GM21367 (cell line): Measurements from ENCODE around the gene ZIC5.

Source experiments
- ATAC-seq: cut with Tn5 transposase; IDR thresholded peaks from one replicate; pipeline ENCODE4 v1.9.1; 2021; ENCODE audit not compliant: unreplicated experiment

Gene ZIC5

DNA sequence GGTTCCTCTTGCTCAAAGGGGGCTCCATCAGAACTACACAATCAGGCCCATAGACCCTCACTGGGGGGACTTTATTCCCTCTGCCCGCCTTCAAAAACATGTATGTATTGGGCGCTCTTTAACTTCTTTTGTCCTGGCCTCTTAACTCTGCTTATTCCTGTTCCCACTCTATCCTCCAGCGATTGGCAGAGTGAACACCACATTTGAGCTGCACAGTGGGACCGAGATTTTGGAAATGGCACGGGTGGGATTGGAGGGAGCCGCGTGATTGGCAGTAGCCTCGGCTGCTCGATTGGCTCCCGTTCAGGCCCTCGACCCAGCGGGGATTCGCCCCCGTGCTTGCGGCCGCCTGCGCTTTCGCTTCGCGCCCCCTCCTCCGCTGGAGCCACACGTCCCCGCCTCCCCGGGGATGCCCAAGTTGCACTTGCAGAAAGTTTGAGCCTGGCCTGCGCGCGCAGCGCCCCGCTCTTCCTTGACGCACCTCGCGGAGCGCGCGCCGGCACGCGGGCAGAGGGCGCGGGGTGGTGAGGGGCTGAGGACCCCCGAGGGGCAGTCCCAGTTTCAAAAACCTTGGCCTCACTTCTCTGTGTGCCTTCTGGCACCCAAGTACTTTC lies at the start of gene ZIC5:
TSS of gene ZIC5 (minus strand) at position 192 of the 614 bp plus-strand sequence. CDS start at position 28, 164 bp downstream.
- ATAC-seq, result no peak

GRCh38 chr13:100019780-100020356 lies 48.3 kb upstream of the ZIC5 start:
- ATAC-seq, result no peak

GRCh38 chr13:100014621-100015020 lies 43.1 kb upstream of the ZIC5 start:
- no peak for ATAC-seq

GRCh38 chr13:99998261-99998660 lies 26.7 kb upstream of the ZIC5 start:
- ATAC-seq, result no peak

- no peak for ATAC-seq
Measured at GRCh38 chr13:99997702-99998214, 26.2 kb upstream of the ZIC5 start.

- no peak for ATAC-seq
Measured at GRCh38 chr13:99996381-99996973, 24.9 kb upstream of the ZIC5 start.

GRCh38 chr13:99995589-99996380 lies 24.2 kb upstream of the ZIC5 start:
- no peak for ATAC-seq

DNA sequence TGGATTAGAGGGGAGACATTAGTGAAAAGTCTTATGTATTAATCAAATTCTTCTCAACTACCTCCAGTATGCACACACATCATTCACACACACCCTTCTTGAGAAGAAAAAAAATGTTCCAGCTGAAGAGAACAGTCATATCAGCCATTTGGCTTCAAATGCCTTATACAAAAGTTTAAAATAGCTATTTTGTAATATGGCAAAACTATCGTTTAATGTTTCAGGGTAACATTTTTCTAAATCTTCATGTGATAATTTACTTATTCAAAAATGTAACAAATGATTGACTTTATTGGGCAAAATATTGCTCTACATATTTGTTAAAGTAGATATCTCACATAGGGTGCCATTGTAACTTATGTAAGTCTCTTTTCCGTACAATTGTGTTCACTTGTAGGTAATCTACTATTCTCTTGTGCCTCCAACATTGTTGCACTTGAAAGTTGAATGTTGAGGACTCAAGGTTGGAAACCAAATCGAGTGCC lies 23.6 kb upstream of the ZIC5 start:
- ATAC-seq, result no peak

GRCh38 chr13:99994638-99995020 lies 23.1 kb upstream of the ZIC5 start:
- ATAC-seq, result no peak

DNA sequence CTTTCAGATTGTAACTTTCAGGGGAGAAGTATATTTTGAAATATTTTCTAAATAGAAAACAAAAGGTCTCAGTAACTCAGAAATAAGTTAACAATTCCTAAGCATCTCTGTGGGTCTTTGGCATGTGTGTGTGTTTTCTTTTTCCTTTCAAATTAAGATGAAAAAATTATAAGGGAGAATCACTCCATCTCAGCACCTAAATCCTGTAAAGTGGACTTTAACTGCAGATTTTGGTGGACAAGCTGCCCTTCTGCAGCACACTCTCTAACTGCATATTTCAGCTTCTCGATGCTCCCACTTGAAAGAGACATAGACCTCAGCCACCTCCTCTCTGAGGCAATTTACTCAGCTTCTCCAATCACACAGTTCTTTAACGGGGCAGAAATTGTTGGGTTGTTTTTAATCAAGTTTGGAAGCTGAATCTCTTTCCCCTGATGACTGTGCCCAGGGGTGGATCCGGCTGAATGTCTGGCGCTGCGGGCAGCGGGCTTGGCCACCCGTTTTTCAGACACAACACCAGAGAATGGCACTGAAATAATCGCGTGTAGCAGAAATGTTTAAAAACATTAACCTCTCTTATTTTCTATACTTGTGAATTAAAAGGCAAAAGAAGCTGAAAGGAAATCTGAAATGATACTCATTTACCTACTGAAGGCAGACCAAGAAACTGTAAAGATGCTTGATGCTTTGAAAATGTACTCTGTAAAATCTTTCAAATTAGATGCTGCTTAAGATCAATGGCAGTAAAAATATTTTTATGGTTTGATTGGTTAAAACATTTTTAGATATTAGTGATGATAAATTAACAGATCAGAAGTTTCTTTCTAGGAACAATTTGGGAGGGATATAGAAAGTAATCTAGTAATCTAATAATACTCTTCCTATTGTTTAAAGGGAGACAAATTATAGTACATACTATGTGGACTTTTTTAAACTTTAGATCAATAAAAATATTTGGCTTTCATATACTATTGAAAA lies 22.4 kb upstream of the ZIC5 start:
- no peak for ATAC-seq

DNA sequence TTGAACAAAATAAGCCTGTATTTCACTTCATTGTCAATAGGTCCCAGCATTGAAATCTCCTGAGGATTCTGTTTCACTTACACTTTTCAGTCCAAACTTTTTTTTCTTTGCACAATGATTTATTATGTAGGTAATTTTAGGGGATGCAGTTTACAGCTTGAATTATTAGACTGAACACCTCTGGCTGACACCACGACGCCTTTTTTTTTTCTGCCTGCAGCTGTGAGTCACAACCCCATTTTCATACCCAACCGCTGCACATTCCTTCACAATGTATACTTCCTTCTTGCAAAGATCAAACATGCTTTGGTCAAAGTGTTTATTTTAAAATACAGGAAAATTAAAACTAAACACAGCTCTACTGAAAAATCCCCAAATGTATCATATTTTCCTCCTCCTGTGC lies 21.4 kb upstream of the ZIC5 start:
- no peak for ATAC-seq

- ATAC-seq, result no peak
Measured at GRCh38 chr13:99991828-99992775, 20.5 kb upstream of the ZIC5 start.

DNA sequence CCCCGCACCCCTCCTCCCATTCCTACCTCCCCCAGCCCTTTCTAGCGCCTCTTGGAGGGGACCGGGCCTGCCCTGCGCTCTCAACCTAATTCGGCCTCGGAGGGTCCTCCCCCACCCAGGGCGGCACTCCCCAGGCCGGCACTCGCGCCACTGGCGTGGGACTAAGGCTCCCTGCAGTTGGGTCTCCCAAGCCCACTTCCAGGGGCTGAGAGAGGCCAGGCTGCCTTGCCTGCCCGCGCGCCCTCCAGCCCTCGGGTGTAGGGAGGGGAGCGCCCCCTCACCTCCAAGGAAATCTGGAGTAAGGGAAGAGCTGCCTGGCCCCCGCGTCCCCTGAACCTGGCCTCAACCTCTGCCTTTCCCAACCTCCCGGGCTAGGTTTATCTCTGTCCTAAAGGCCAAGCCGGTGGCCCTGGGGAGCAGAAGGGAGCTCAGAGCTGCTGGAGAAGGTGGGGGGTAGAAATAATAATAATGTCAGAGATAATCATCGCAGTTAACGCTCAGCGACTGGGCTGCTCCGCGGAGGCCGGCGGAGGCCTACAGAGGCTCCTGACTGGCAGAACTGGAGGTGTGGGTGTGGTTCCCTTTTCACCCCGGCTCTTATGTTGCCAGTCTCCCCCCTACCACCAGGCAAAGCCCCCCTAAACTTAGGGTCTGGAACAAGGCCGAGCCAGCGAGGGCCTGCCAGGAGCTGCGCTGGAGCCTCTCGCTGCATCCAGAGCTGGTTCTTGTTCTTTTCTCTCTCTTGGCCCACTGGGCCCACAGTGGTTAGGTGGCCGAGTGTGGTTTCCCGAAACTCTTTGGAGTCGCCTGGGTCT lies 19.7 kb upstream of the ZIC5 start:
- no peak for ATAC-seq

DNA sequence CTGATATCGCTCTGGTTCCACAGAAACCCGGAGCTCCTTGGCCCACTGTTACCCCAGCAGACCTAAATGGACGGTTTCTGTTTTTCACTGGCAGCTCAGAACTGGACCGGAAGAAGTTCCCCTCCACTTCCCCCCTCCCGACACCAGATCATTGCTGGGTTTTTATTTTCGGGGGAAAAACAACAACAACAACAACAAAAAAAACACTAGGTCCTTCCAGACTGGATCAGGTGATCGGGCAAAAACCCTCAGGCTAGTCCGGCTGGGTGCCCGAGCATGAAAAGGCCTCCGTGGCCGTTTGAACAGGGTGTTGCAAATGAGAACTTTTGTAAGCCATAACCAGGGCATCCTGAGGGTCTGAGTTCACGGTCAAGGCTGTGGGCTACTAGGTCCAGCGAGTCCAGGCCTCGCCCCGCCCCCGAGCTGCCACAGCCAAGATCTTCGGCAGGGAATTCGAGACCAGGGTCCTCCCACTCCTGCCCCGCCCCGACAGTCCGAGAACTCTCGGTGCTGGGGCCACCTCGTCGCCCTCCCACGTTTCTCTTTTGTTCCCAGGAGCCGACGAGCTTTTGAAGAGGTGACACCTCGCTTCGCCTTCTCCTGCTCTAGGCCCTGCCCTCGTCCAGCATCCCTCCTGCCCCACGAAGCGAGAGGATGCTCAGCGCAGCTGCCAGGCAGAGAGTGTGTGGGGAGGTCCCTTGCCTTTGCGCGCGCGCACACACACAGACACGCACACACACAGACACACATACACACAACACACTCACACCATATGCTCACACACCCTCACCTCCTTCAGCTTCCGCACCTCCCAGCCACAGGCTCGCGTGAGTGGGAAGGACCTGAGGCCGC lies 18.8 kb upstream of the ZIC5 start:
- ATAC-seq, result no peak

GRCh38 chr13:99989276-99990125 lies 17.9 kb upstream of the ZIC5 start:
- no peak for ATAC-seq

GRCh38 chr13:99988529-99989275 lies 17.1 kb upstream of the ZIC5 start:
- no peak for ATAC-seq
